HUES48 (cell line): ENCODE measurements around the gene SKP2.
"Not testable (repeated sequence)": the region's sequence is repeated elsewhere in the genome, so short reads cannot be mapped to it uniquely, and the experiment has no call there.

Experiments used
- H3K27ac ChIP-seq: one replicate; pipeline ENCODE4 v1.7.0; 2013; ENCODE audit warnings: low read depth, low read length, inconsistent platforms
- H3K27me3 ChIP-seq: 2 replicates; pipeline ENCODE4 v1.6.1; 2013; ENCODE audit warnings: mild to moderate bottlenecking, low read length; ENCODE audit not compliant: control insufficient read depth, insufficient read depth
- H3K36me3 ChIP-seq: 2 replicates; pipeline ENCODE4 v1.6.1; 2013; ENCODE audit warnings: low read length; ENCODE audit not compliant: control insufficient read depth, insufficient read depth
- H3K4me1 ChIP-seq: 2 replicates; pipeline ENCODE4 v1.6.1; 2013; ENCODE audit warnings: mild to moderate bottlenecking, low read length; ENCODE audit not compliant: control insufficient read depth, insufficient read depth
- H3K4me3 ChIP-seq: 2 replicates; pipeline ENCODE4 v1.5.1; 2013; ENCODE audit warnings: mild to moderate bottlenecking, low read depth, low read length
- H3K9ac ChIP-seq: 2 replicates; pipeline ENCODE4 v1.6.1; 2013; ENCODE audit warnings: mild to moderate bottlenecking, low read depth, low read length, moderate library complexity
- H3K9me3 ChIP-seq: 2 replicates; pipeline ENCODE4 v1.6.1; 2013; ENCODE audit warnings: low read length; ENCODE audit not compliant: control insufficient read depth, insufficient read depth

SKP2 gene

DNA sequence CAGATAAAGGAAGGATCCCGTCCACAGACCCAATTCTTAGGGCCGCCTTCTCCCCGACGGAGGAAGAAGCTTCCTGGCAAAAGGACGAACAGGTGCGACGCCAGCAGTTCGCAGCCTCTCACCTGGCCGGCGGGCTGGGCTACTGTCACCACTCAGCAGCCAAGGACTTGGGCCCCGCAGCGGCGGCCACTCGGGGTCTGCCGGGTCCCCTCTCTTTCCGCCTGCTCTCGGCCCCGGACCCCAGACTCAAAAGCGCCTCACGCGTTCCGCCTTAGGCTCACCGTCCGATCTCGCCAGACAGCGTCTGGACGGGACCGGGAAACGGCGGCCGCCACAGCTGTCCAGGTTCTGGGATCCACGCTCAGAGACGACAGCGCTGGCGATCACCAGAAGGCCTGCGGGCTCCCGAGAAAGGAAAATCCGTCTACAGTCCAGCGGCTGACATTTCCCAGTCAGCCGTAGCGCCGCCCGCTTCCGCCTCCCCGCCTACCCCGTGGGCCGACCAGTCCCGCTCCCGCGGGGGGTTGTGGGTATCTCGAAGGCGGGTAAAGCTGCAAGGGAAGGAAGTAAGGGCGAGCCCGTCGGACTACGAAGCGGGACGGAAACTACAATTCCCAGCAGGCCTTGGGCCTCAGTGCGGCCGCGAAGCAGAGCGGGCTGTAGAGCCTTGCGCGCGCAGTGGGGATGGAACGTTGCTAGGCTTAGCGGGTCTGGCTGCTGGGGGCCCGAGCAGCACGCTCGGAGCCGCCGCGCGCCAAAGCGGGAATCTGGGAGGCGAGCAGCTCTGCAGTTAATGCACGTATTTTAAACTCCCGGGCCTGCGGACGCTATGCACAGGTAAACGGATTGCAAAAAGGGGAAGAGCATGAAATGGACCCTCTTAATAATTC, at the start of gene SKP2, which contains the start of gene LMBRD2:
Gene SKP2 (plus strand): TSS at position 678 of the 890 bp plus-strand sequence. CDS start 152 bp downstream, at position 830.
Gene LMBRD2 (minus strand): TSS at position 454 of the 890 bp plus-strand sequence. CDS start 8,538 bp downstream, outside the sequence.
- Histone ChIP-seq H3K27me3 (no peaks in the 10 kb centered on the region), H3K9me3 (no peaks in the 10 kb centered on the region), H3K27ac (peak within 1 kb of the TSS; percentile 69), H3K36me3 (peaks cover 35% of the 10 kb centered on the region), H3K4me3 (peak within 1 kb of the TSS; percentile 96), H3K9ac (peak within 1 kb of the TSS; percentile 79), H3K4me1 (peaks cover 11% of the 10 kb centered on the region)

DNA sequence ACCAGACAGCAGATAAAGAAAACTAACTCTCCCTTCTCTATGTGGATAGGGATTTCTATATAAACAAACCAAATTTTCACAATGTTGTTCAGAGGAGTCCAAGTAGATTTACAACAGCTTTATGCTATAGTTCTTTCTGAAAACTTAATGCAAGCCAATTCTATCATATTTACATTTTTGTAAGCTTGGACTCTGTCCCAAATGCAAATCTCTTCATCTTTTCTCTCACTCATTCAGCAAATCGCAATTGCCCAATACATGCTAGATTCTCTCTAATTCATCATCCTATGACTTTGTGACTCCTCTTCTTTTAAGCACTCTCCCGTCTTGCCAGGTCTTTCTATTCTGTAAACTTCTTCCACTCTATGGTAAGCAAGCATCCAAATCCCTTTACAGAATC, 46.1 kb upstream of the SKP2 start:
- Histone ChIP-seq H3K9me3 (no peaks in the 10 kb centered on the region), H3K36me3 (peaks cover 6% of the 10 kb centered on the region; the same call in 1 of the 2 replicates), H3K9ac (no peak overlapping the region), H3K27me3 (no peaks in the 10 kb centered on the region), H3K4me1 (peaks cover 18% of the 10 kb centered on the region), H3K4me3 (no peak overlapping the region), H3K27ac (no peak overlapping the region)

DNA sequence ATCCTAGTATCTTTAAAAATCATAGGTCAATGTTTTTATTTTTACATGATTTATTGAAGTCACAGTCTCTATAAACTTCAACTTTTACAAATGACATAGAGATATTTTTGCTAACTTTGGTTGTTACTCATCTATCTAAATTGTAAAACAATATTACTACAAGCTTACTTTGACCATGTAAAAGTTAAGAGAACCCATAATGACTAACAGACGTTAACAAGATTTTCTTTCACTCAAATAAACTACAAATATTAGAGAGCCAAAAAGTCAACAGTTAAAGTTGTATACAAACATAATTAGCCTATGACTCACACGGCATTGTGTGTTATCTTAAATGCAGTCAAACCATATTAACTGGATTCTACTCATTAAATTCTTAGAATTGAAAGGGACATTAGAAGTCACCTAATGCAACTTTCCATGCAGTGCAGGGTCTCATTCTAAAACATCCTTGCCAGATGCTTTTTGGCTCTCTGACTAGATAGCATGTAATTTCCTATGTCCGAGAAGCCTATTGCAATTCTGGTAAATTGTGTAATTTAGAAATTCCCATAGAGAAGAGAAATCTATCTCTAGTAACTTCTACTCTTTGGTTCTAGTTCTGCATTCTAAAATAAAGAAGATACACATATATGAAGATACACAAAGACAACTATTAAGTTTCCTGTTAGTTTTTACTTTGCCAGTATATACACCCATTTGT, 43.0 kb upstream of the SKP2 start:
- Histone ChIP-seq H3K4me1 (no peaks in the 10 kb centered on the region), H3K9me3 (no peaks in the 10 kb centered on the region), H3K36me3 (peaks cover 6% of the 10 kb centered on the region; the same call in 1 of the 2 replicates), H3K4me3 (no peak overlapping the region), H3K27ac (no peak overlapping the region), H3K27me3 (no peaks in the 10 kb centered on the region), H3K9ac (no peak overlapping the region)

GRCh38 chr5:36111238-36111637, 40.7 kb upstream of the SKP2 start:
- no peak overlapping the region for H3K4me3 ChIP-seq
- H3K4me1 ChIP-seq, result no peaks in the 10 kb centered on the region
- H3K36me3 ChIP-seq, result peaks cover 6% of the 10 kb centered on the region; the same call in 1 of the 2 replicates
- no peaks in the 10 kb centered on the region for H3K27me3 ChIP-seq
- no peak overlapping the region for H3K9ac ChIP-seq
- H3K27ac ChIP-seq, result no peak overlapping the region
- no peaks in the 10 kb centered on the region for H3K9me3 ChIP-seq

DNA sequence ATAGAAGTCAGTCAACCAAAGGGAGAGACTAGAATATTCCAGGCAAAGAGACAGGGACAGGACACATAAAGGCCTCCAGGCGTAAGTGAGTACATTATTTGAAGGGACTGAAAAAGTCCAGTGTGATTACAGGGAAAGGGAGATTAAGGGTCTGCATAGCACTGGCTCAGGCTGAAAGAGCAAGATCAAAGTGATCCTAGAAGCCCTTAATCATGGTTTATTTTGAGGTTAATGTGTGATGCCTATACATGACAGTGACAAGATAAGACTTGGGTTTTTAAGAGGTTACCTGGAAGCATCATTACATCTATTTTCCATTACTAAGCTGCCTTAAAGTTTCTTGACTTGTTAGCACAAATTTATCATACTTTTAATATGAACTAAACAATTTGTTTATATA, 26.0 kb upstream of the SKP2 start:
- no peaks in the 10 kb centered on the region for H3K27me3 ChIP-seq
- H3K36me3 ChIP-seq, result 0 out of 2 replicates have a peak, but pooled peaks cover 2% of the 10 kb centered on the region
- no peaks in the 10 kb centered on the region for H3K4me1 ChIP-seq
- H3K4me3 ChIP-seq, result no peak overlapping the region
- no peak overlapping the region for H3K9ac ChIP-seq
- H3K9me3 ChIP-seq, result no peaks in the 10 kb centered on the region
- H3K27ac ChIP-seq, result no peak overlapping the region

- H3K9ac ChIP-seq, result no peak overlapping the region
- no peaks in the 10 kb centered on the region for H3K36me3 ChIP-seq
- no peaks in the 10 kb centered on the region for H3K4me1 ChIP-seq
- no peaks in the 10 kb centered on the region for H3K27me3 ChIP-seq
- H3K4me3 ChIP-seq, result no peak overlapping the region
- H3K27ac ChIP-seq, result no peak overlapping the region
- no peaks in the 10 kb centered on the region for H3K9me3 ChIP-seq
These were observed 23.1 kb upstream of the SKP2 start for GRCh38 chr5:36128795-36129194.

DNA sequence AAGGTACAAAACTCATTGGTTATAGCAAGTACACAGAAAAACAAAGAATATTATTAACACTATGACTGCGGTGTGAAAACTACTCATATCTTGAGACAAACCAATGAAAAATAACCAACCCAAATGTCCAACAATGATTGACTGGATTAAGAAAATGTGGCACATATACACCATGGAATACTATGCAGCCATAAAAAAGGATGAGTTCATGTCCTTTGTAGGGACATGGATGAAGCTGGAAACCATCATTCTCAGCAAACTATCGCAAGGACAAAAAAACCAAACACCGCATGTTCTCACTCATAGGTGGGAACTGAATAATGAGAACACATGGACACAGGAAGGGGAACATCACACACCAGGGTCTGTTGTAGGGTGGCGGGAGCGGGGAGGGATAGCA, 22.2 kb upstream of the SKP2 start:
- not testable (repeated sequence) for H3K27ac ChIP-seq, H3K27me3 ChIP-seq, H3K9me3 ChIP-seq, H3K9ac ChIP-seq, H3K36me3 ChIP-seq, H3K4me3 ChIP-seq, H3K4me1 ChIP-seq

DNA sequence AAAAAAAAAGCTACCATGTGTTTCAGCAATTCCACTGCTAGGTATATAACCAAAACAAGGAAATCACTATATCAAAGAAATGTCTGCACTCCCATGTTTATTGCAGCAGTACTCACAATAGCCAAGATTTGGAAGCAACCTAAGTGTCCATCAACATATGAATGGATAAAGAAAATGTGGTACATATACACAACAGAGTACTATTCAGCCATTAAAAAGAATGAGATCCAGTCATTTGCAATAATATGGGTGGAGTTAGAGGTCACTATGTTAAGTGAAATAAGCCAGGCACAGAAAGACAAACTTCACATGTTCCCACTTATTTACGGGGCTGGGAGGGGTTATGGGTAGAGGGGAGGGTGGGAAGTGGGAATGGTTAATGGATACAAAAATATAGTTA, 18.9 kb upstream of the SKP2 start:
- H3K36me3 ChIP-seq, H3K9ac ChIP-seq, H3K4me3 ChIP-seq, H3K9me3 ChIP-seq, H3K27ac ChIP-seq, H3K4me1 ChIP-seq, H3K27me3 ChIP-seq: not testable (repeated sequence)

DNA sequence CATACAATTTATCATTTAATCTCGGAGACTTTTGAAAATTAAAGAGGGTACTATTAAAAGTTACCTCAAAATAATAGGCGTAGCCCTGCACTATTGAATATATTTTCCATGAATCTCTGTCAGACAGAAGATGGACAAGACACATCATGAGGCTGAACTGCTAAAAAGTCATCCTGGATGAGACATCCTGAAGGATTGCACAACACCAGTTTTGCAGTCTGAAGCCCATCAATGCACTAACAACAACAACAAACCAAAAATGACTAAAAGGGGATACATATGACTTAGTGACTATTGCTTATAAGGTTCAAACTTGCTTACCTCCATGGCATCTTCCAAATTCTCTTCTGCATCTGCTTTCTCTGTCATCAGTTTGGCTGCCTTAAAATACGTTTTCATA, 15.9 kb upstream of the SKP2 start:
- no peak overlapping the region for H3K4me3 ChIP-seq
- H3K27ac ChIP-seq, result no peak overlapping the region
- no peaks in the 10 kb centered on the region for H3K9me3 ChIP-seq
- 0 out of 2 replicates have a peak, but pooled peaks cover 4% of the 10 kb centered on the region for H3K36me3 ChIP-seq
- no peaks in the 10 kb centered on the region for H3K4me1 ChIP-seq
- H3K27me3 ChIP-seq, result no peaks in the 10 kb centered on the region
- no peak overlapping the region for H3K9ac ChIP-seq

DNA sequence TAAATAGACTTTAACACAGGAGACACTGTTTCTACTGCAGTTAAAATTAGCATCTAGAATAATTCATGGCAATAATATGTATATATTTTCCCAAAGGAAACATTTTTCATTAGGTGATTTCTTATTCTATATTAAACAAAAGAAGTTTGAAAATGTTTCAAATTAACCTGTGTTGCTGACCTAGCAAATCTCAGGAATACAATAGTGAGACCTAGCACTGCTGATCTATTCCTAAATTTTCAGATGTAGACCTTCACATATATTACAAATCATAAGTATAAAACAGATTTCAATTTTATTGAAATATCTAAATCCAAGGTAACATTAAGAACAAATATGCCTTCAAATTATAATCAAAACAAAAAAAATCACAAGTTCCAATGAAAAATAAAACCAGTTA, 15.3 kb upstream of the SKP2 start:
- H3K4me1 ChIP-seq, result no peaks in the 10 kb centered on the region
- H3K9ac ChIP-seq, result no peak overlapping the region
- no peak overlapping the region for H3K4me3 ChIP-seq
- no peak overlapping the region for H3K27ac ChIP-seq
- H3K9me3 ChIP-seq, result no peaks in the 10 kb centered on the region
- H3K27me3 ChIP-seq, result no peaks in the 10 kb centered on the region
- H3K36me3 ChIP-seq, result 0 out of 2 replicates have a peak, but pooled peaks cover 5% of the 10 kb centered on the region
